ENCODE results near the gene RHOT2. TPM values are rescaled to one million over a fixed set of nuclear protein-coding genes. Genes with fewer than 3 reads are reported as not detected.

Gene RHOT2
- total RNA-seq, 3 donors from 2014 or later = 212 to 215 (median 212) TPM

DNA sequence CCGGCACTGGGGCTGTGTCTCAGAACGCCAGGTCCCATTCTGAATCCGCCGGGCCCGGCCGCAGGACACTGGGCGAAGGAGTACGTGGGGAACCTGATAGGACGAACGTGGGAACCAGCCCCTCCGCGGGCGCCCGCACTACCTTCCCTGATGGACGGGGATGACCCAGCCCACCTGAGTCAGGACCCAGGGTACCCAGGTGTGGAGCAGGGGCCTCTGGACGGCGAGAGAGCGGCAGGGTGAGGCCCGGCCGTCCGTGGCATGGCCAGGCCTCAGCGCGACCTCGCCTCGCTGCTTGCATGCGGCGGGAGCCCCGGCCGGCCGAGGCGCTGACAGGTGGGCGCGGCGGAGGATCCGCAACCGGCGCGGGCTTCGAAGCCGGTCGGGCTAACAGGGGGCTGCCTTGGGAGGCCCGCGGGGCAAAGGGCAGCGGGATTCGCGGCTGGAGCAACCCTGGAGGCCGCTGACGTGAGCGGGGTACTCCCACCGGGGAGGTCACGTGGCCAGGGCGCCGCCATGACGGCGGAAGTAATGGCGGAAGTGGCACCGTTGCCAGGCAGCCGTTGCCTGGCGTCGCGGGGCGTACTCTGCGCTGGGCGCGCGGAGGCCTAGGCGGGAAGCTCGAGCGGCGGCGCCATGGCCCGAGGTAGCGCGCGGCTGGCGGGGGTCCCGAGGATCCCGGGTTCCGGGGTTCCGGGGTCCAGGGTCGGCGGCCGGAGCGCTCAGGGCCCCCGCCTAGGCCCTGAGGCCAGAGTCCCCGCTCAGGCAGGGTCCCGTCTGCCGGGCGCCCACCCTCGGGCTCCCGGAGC, 18.9 kb upstream of the RHOT2 start, which contains the start of gene WDR90:
TSS of gene WDR90 (plus strand) at position 585 of the 809 bp plus-strand sequence. CDS start at position 637, 52 bp downstream.
- peak within 1 kb of the TSS; percentile 84 for H3K4me3 Mint-ChIP-seq

DNA sequence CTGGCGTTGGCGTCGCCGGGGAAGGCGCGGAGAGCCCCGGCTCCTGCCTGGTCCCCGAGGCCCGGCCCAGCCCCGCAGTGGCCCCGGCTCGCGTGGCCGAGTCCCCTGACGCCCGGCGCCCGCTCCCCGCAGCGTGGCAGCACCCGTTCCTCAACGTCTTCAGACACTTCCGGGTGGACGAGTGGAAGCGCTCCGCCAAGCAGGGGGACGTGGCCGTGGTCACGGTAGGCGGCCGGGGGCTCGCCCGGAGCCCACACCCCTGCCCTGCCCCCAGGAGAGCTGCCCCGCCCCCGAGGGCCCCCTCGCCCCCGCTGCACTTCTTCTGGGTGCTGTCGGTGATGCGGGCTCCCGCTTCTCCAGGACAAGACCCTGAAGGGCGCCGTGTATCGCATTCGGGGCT, 18.3 kb upstream of the RHOT2 start:
- no peaks in the 10 kb centered on the region for H3K9me3 Mint-ChIP-seq
- no peaks in the 10 kb centered on the region for H3K36me3 Mint-ChIP-seq (ENCODE audit: insufficient read depth)
- peak overlapping the region; percentile 76 for H3K4me3 Mint-ChIP-seq

More for the DNA sequence above, 18.9 kb upstream of the RHOT2 start, which contains the start of gene WDR90:
- H3K9me3 Mint-ChIP-seq = no peaks in the 10 kb centered on the region
- H3K27me3 Mint-ChIP-seq (ENCODE audit: low read depth) = no peaks in the 10 kb centered on the region
- no peaks in the 10 kb centered on the region for H3K36me3 Mint-ChIP-seq (ENCODE audit: insufficient read depth)
- DNase-seq (peak; percentile 90), ATAC-seq (peak; percentile 90 to 92)
- peaks cover 14% of the 10 kb centered on the region for H3K4me1 Mint-ChIP-seq (ENCODE audit: low read depth)

DNA sequence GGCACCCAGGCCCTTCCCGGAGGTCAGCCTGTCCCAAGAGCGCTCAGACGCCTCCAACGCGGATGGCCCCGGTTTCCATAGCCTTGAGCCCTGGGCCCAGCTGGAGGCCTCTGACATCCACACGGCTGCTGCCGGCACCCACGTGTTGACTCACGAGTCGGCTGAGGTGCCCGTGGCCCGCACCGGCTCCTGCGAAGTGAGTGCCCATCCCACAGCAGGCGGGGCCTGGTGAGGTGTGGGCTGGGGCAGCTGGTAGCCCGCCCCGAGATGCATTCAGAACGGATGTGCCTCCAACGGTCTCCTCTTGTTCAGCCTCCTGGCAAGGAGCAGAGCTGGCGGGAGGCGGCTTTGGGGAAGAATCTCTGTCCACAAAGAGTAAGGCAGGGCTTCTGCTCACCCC, 16.1 kb upstream of the RHOT2 start:
- no peak for ATAC-seq
- Mint-ChIP-seq H3K36me3 (ENCODE audit: insufficient read depth) (no peaks in the 10 kb centered on the region), H3K4me1 (ENCODE audit: low read depth) (peaks cover 6% of the 10 kb centered on the region), H3K9me3 (no peaks in the 10 kb centered on the region), H3K4me3 (no peak overlapping the region), H3K27me3 (ENCODE audit: low read depth) (no peaks in the 10 kb centered on the region)
- no peak for DNase-seq

More for the DNA sequence above, 18.3 kb upstream of the RHOT2 start:
- DNase-seq (no peak), ATAC-seq (peak; percentile 24 to 27)
- Mint-ChIP-seq H3K4me1 (ENCODE audit: low read depth) (peaks cover 8% of the 10 kb centered on the region), H3K27me3 (ENCODE audit: low read depth) (no peaks in the 10 kb centered on the region)

DNA sequence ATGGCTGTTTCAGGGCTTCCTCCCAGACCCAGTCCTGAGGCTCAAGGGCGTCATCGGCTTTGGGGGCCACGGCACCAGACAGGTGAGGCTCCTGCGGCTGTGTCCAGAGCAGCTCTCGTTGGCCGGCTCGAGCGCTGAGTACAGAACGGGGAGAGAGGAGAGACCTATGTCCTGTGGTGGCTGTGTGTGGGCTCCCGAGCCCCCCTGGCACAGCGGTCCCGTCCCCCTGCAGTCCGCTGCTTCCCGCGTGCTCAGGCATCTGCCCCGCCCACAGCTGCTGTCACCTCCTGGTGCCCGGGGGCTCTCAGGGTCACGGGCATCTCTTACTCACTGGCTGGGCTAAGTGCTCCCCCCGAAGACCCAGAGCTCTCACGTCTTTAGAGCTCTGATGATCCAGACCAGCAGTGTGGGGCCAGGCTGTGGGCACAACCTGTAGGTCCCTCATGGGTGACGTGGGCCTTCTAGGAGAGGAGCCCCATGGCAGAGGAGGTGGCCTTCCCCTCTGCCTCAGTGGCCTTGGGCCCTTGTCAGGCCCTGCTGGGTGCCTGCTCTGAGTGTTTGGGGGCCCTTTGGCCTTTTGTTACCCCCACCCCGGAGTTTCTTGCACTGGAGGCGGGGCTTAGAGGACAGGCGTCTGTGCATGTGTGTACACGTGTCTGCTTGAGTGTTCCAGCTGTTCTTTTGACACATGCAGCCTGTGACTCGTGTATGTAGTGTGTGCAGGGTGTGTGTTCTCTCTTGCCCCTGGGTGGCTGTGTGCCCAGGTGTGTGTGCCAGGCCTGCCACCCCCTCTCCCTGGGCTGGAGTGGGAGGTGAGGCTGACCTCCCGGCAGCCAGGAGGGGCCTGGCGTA, 15.3 kb upstream of the RHOT2 start:
- no peaks in the 10 kb centered on the region for H3K36me3 Mint-ChIP-seq (ENCODE audit: insufficient read depth)
- peaks cover 6% of the 10 kb centered on the region for H3K4me1 Mint-ChIP-seq (ENCODE audit: low read depth)
- H3K4me3 Mint-ChIP-seq = no peak overlapping the region
- ATAC-seq = no peak
- no peaks in the 10 kb centered on the region for H3K27me3 Mint-ChIP-seq (ENCODE audit: low read depth)
- no peak for DNase-seq
- no peaks in the 10 kb centered on the region for H3K9me3 Mint-ChIP-seq

DNA sequence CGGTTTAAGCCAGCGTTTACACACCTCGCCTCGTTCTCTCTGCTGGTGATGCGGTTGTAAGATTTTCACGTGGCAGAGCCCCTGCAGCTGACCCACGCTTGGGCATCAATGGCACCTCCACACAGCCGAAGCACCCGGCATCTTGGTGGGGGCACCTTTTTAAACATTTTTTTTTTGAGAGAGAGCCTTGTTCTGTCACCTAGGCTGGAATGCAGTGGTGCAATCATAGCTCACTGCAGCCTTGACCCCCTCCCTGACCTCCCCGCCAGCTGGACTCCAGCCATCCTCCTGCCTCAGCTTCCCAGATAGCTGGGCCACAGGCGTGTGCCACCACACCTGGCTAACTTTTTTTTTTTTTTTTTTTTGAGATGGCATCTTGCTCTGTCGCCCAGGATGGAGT, 13.9 kb upstream of the RHOT2 start:
- Mint-ChIP-seq H3K27me3 (ENCODE audit: low read depth) (no peaks in the 10 kb centered on the region), H3K9me3 (no peaks in the 10 kb centered on the region), H3K36me3 (ENCODE audit: insufficient read depth) (no peaks in the 10 kb centered on the region), H3K4me1 (ENCODE audit: low read depth) (peaks cover 2% of the 10 kb centered on the region), H3K4me3 (no peak overlapping the region)
- ATAC-seq (no peak), DNase-seq (no peak)

DNA sequence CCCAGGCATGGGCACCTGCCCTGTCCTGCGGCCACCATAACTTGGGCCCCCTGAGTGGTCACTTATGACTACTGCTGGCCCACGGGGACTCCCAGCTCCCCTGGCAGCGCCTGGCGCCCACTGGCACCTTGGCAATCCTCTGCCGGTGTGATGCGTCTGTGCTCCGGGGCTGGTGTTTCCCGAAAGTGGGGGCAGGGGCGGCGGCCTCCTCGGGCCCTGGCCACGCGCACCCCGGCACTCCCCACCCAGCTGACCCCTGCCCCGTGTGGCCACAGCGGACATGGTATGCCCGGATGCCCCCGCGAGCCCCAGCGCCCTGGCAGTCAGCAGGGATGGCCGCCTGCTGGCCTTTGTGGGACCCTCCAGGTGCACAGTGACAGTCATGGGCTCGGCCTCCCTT, 10.4 kb upstream of the RHOT2 start:
- DNase-seq = no peak
- no peaks in the 10 kb centered on the region for H3K9me3 Mint-ChIP-seq
- no peak for ATAC-seq
- H3K4me3 Mint-ChIP-seq = no peak overlapping the region
- H3K36me3 Mint-ChIP-seq (ENCODE audit: insufficient read depth) = no peaks in the 10 kb centered on the region
- no peaks in the 10 kb centered on the region for H3K27me3 Mint-ChIP-seq (ENCODE audit: low read depth)
- peaks cover 4% of the 10 kb centered on the region for H3K4me1 Mint-ChIP-seq (ENCODE audit: low read depth)

- Mint-ChIP-seq H3K27me3 (ENCODE audit: low read depth) (no peaks in the 10 kb centered on the region), H3K4me1 (ENCODE audit: low read depth) (peaks cover 4% of the 10 kb centered on the region), H3K4me3 (no peak overlapping the region), H3K36me3 (ENCODE audit: insufficient read depth) (no peaks in the 10 kb centered on the region), H3K9me3 (no peaks in the 10 kb centered on the region)
- ATAC-seq = no peak
- DNase-seq = no peak
These were observed 9.0 kb upstream of the RHOT2 start for GRCh38 chr16:658679-659571.

GRCh38 chr16:659618-660017, 8.3 kb upstream of the RHOT2 start:
- Mint-ChIP-seq H3K9me3 (no peaks in the 10 kb centered on the region), H3K4me3 (no peak overlapping the region), H3K36me3 (ENCODE audit: insufficient read depth) (no peaks in the 10 kb centered on the region), H3K27me3 (ENCODE audit: low read depth) (no peaks in the 10 kb centered on the region), H3K4me1 (ENCODE audit: low read depth) (peaks cover 4% of the 10 kb centered on the region)
- no peak for ATAC-seq
- no peak for DNase-seq

GRCh38 chr16:660132-660458, 7.8 kb upstream of the RHOT2 start:
- Mint-ChIP-seq H3K27me3 (ENCODE audit: low read depth) (no peaks in the 10 kb centered on the region), H3K4me3 (no peak overlapping the region), H3K4me1 (ENCODE audit: low read depth) (peaks cover 4% of the 10 kb centered on the region), H3K9me3 (no peaks in the 10 kb centered on the region), H3K36me3 (ENCODE audit: insufficient read depth) (no peaks in the 10 kb centered on the region)
- DNase-seq (no peak), ATAC-seq (peak; percentile 6 to 7)

DNA sequence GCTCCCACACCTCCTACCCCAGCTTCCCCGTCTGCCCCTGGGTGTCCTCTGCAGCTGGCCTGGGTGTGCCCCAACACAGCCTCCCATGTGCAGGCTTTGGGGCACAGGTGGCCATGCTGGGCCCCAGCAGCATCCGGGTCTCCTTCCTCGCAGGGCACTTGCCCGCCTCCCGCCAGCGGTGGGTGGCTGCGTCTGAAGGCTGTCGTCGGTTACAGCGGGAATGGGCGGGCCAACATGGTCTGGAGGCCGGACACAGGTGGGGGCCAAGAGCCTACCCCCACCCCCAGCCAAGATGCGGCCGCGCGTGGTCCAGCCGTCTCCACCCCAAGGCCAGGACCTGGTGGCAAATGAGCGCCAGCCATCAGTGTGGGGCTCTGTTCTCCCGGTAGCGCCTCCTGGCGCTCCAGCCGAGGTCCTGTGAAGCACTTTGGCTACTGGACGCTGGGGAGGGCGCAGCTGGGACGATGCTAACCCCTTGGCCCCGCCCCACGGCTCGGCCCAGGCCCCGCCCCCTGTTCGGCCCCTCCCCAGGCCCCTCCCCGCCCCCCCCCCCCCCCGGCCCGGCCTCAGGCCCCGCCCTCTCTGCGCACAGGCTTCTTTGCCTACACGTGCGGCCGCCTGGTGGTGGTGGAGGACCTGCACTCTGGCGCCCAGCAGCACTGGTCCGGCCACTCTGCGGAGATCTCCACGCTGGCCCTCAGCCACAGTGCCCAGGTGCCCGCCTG, 7.3 kb upstream of the RHOT2 start:
- Mint-ChIP-seq H3K4me1 (ENCODE audit: low read depth) (peaks cover 4% of the 10 kb centered on the region), H3K9me3 (no peaks in the 10 kb centered on the region), H3K27me3 (ENCODE audit: low read depth) (no peaks in the 10 kb centered on the region), H3K36me3 (ENCODE audit: insufficient read depth) (no peaks in the 10 kb centered on the region), H3K4me3 (no peak overlapping the region)
- ATAC-seq (peak; percentile 70 to 75), DNase-seq (peak; percentile 54)

DNA sequence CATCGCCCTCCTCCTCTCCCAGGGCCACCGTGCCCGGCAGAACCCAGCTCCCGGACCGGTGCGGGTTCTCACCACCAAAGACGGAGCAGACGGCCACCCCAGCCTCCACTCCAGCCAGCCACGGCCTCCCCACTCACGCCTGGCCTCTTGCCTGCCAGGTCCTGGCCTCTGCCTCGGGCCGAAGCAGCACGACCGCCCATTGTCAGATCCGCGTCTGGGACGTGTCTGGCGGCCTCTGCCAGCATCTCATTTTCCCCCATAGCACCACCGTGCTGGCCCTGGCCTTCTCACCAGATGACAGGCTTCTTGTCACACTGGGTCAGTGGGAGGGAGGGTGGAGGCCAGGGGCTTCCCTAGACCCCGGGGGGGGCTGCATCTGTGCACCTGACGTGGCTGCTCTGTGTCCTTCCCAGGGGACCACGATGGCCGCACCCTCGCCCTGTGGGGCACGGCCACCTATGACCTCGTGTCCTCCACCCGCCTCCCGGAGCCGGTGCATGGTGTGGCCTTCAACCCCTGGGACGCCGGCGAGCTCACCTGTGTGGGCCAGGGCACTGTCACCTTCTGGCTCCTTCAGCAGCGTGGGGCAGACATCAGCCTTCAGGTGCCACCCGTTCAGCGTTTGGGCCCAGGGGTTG, 6.6 kb upstream of the RHOT2 start:
- no peak overlapping the region for H3K4me3 Mint-ChIP-seq
- peaks cover 4% of the 10 kb centered on the region for H3K4me1 Mint-ChIP-seq (ENCODE audit: low read depth)

DNA sequence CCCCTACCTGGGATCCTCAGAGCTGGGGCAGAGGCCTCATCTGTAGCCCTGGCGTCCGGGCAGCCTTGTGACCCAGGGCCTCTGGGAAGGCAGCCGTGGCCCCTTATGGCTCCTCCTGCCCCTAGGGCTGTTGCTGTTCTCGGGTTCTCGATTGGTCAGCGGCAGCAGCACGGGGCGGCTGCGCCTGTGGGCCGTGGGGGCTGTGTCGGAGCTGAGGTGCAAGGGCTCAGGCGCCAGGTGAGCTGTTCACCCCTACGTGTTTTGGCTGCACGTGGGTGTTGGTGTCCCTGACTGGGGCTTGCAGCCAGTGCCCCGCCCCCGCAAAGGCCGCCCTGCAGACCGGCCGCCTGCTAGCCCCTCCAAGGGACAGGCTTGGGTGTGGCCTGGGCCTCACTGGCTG, 5.8 kb upstream of the RHOT2 start:
- Mint-ChIP-seq H3K4me3 (no peak overlapping the region), H3K4me1 (ENCODE audit: low read depth) (peaks cover 4% of the 10 kb centered on the region), H3K36me3 (ENCODE audit: insufficient read depth) (no peaks in the 10 kb centered on the region), H3K9me3 (no peaks in the 10 kb centered on the region), H3K27me3 (ENCODE audit: low read depth) (no peaks in the 10 kb centered on the region)
- DNase-seq = no peak
- ATAC-seq = no peak

More for the DNA sequence above, 6.6 kb upstream of the RHOT2 start:
- DNase-seq (no peak), ATAC-seq (peak in 1 of 2 donors; percentile 6)
- H3K36me3 Mint-ChIP-seq (ENCODE audit: insufficient read depth) = no peaks in the 10 kb centered on the region
- H3K9me3 Mint-ChIP-seq = no peaks in the 10 kb centered on the region
- no peaks in the 10 kb centered on the region for H3K27me3 Mint-ChIP-seq (ENCODE audit: low read depth)

DNA sequence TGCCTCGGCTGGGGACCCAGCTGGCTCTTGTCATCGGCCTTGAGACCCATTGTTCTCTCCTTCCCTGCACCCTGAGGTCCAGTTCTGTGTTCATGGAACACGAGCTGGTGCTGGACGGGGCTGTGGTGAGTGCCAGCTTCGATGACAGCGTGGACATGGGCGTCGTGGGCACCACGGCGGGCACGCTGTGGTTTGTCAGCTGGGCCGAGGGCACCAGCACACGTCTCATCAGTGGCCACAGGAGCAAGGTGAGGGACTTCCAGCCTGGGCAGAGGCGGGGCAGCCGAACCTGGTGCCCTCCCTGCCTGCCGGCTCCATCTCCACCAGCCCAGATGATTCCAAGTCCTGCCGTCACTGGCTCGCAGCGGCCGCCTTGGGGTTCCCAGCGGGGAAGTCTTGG, 5.3 kb upstream of the RHOT2 start:
- Mint-ChIP-seq H3K9me3 (no peaks in the 10 kb centered on the region), H3K4me3 (no peak overlapping the region), H3K4me1 (ENCODE audit: low read depth) (peaks cover 7% of the 10 kb centered on the region), H3K27me3 (ENCODE audit: low read depth) (no peaks in the 10 kb centered on the region), H3K36me3 (ENCODE audit: insufficient read depth) (no peaks in the 10 kb centered on the region)
- DNase-seq (no peak), ATAC-seq (no peak)

Data from activated T-cell treated with anti-CD3 and anti-CD28 coated beads, Interleukin-2, amount 50 U/mL, for 4 hours (primary cell).